ENCODE data around the gene SLC16A12.

The SLC16A12 gene

GRCh38 chr10:89391907-89392756 lies 143.3 kb downstream of the SLC16A12 start, which contains the start of gene IFIT1:
TSS of gene IFIT1 (plus strand) at chr10:89392623. CDS start at chr10:89392713, 90 bp downstream.
- Histone ChIP-seq H3K27ac (ENCODE audit: extremely low read depth, low read depth, low read length) (peak within 1 kb of the TSS; percentile 40; the same call in 1 of the 2 replicates), H3K4me1 (ENCODE audit: control insufficient read depth, insufficient read depth, low read length) (0 out of 2 replicates have a peak, but pooled peaks cover 4% of the 10 kb centered on the region), H3K9me3 (ENCODE audit: control insufficient read depth, insufficient read depth, low read depth, low read length) (no peaks in the 10 kb centered on the region), H3K36me3 (ENCODE audit: control insufficient read depth in 2 of 2, insufficient read depth in 1 of 2, low read length in 2 of 2) (no peaks in the 10 kb centered on the region), H3K4me3 (ENCODE audit: low read depth, low read length) (peak within 1 kb of the TSS; percentile 74)
- POLR2A ChIA-PET, result interaction anchor here (0.5 to 1.2 kb wide), 10 partner anchors 10 to 401 kb away, joined by 3 to 9 read pairs (median 3); partner anchors contain the start of gene LIPA
- CTCF ChIA-PET, result interaction anchor here (0.6 to 1.7 kb wide), 9 partner anchors 22 to 413 kb away, joined by 3 to 5 read pairs (median 3); partner anchors contain the start of gene IFIT5
- TF ChIP-seq ZNF341 (tag by site-specific recombination; IDR thresholded peaks at IDR 0.05; ENCODE audit: low read depth) (peak; percentile 67), PRDM1 (tag by site-specific recombination; IDR thresholded peaks at IDR 0.05) (peak; percentile 35; the same call in 1 of the 2 replicates), PATZ1 (tag by site-specific recombination; IDR thresholded peaks at IDR 0.05) (0 out of 2 replicates have a peak, but pooled peaks have one; percentile 22), KLF10 (tag by site-specific recombination; IDR thresholded peaks at IDR 0.05) (peak; percentile 79), ZNF366 (tag by site-specific recombination; conservative IDR thresholded peaks at IDR 0.05) (0 out of 2 replicates have a peak, but pooled peaks have one; percentile 16), BCL6B (tag by site-specific recombination; IDR thresholded peaks at IDR 0.05) (peak; percentile 74; the same call in 1 of the 2 replicates), PRDM4 (tag by site-specific recombination; IDR thresholded peaks at IDR 0.05) (peak; percentile 89), ZNF274 (IDR thresholded peaks at IDR 0.05; ENCODE audit: low read length) (no peak), ZNF274 (tag by site-specific recombination; IDR thresholded peaks at IDR 0.05; ENCODE audit: borderline replicate concordance) (no peak), ZNF350 (tag by site-specific recombination; IDR thresholded peaks at IDR 0.05) (peak; percentile 64; the same call in 1 of the 2 replicates), ZNF335 (tag by site-specific recombination; conservative IDR thresholded peaks at IDR 0.05) (0 out of 2 replicates have a peak, but pooled peaks have one; percentile 16), ZNF133 (tag by site-specific recombination; IDR thresholded peaks at IDR 0.05) (no peak), ZNF654 (tag by site-specific recombination; IDR thresholded peaks at IDR 0.05; ENCODE audit: low read depth) (0 out of 2 replicates have a peak, but pooled peaks have one; percentile 1), KLF9 (tag by site-specific recombination; IDR thresholded peaks at IDR 0.05; ENCODE audit: low read depth) (peak; percentile 52), ZNF404 (tag by site-specific recombination; IDR thresholded peaks at IDR 0.05) (no peak), PRDM10 (tag by site-specific recombination; IDR thresholded peaks at IDR 0.05) (peak; percentile 75), ZNF660 (tag by site-specific recombination; IDR thresholded peaks at IDR 0.05) (0 out of 2 replicates have a peak, but pooled peaks have one; percentile 12), ZXDB (tag by site-specific recombination; IDR thresholded peaks at IDR 0.05) (peak; percentile 25; the same call in 1 of the 2 replicates), ZNF394 (tag by site-specific recombination; IDR thresholded peaks at IDR 0.05; ENCODE audit: borderline replicate concordance) (no peak)
